ENCODE measurements around the gene CPXM1. TPM values are rescaled to one million over a fixed set of nuclear protein-coding genes. Genes with fewer than 3 reads are reported as not detected.
"Not testable (repeated sequence)": the region's sequence is repeated elsewhere in the genome, so short reads cannot be mapped to it uniquely, and the experiment has no call there.

The CPXM1 gene
- total and polyA plus RNA-seq, 2 donors from 2014 or later = 5.2 to 7.1 TPM

GRCh38 chr20:2835331-2835796 lies 34.9 kb upstream of the CPXM1 start:
- Histone ChIP-seq H3K27ac (ENCODE audit: low read depth in 2 of 2, low read length in 2 of 2) (no peak overlapping the region), H3K4me1 (ENCODE audit: control insufficient read depth in 2 of 3, insufficient read depth in 2 of 3, low read depth in 1 of 3, low read length in 3 of 3) (peaks cover 0 to 6% (median 0%) of the 10 kb centered on the region in 3 donors), H3K9ac (ENCODE audit: low read length in 3 of 3) (no peak overlapping the region), H3K27me3 (ENCODE audit: control insufficient read depth, insufficient read depth, low read length) (no peaks in the 10 kb centered on the region), H3K36me3 (ENCODE audit: control insufficient read depth in 2 of 3, insufficient read depth in 3 of 3, low read length in 3 of 3) (no peaks in the 10 kb centered on the region), H3K9me3 (ENCODE audit: control insufficient read depth in 2 of 3, insufficient read depth in 1 of 3, low read length in 3 of 3) (no peaks in the 10 kb centered on the region), H3K4me3 (ENCODE audit: low read length in 3 of 3) (no peak overlapping the region)
- TF ChIP-seq CTCF (IDR thresholded peaks at IDR 0.05; ENCODE audit: borderline replicate concordance, extremely low read depth, insufficient read depth) = no peak
- intact Hi-C loops (cut with DNase I) = no loop called here
- DNase-seq (no peak), FAIRE-seq (no peak)

DNA sequence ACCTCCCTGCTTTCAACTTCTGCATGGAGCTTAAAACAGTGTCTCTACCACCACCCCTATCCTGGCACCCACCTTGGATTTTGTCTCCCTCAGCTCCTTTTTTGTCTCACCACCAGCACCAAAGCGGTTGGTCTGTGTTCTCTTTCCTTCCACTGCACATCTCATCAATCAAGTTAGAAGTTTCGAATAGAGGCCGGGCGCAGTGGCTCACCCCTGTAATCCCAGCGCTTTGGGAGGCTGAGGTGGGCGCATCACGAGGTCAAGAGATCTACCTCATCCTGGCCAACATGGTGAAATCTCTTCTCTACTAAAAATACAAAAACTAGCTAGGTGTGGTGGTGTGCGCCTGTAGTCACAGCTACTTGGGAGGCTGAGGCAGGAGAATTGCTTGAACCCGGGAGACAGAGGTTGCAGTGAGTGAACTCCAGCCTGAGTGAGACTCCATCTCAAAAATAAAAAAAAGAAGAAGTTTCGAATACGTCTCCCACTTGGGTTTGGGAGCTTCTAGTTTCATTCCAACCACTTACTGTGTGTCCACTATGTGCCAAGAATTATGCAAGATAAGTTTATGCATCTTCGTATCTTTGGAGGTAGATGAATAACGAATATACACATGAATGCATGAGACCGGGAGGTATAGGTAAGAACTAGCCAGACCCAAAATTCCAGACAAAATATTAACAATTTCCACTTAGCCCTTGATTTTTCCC lies 34.1 kb upstream of the CPXM1 start:
- TF ChIP-seq CTCF (IDR thresholded peaks at IDR 0.05; ENCODE audit: borderline replicate concordance, extremely low read depth, insufficient read depth) = no peak
- H3K36me3 ChIP-seq (ENCODE audit: control insufficient read depth in 2 of 3, insufficient read depth in 3 of 3, low read length in 3 of 3) = no peaks in the 10 kb centered on the region
- H3K27ac ChIP-seq (ENCODE audit: low read depth in 2 of 2, low read length in 2 of 2) = no peak overlapping the region
- no peak overlapping the region for H3K9ac ChIP-seq (ENCODE audit: low read length in 3 of 3)
- H3K9me3 ChIP-seq (ENCODE audit: control insufficient read depth in 2 of 3, insufficient read depth in 1 of 3, low read length in 3 of 3) = no peaks in the 10 kb centered on the region
- no peaks in the 10 kb centered on the region for H3K27me3 ChIP-seq (ENCODE audit: control insufficient read depth, insufficient read depth, low read length)
- DNase-seq = no peak
- peaks cover 0 to 2% (median 0%) of the 10 kb centered on the region in 3 donors for H3K4me1 ChIP-seq (ENCODE audit: control insufficient read depth in 2 of 3, insufficient read depth in 2 of 3, low read depth in 1 of 3, low read length in 3 of 3)
- intact Hi-C loops (cut with DNase I) = no loop called here
- H3K4me3 ChIP-seq (ENCODE audit: low read length in 3 of 3) = no peak overlapping the region
- no peak for FAIRE-seq

GRCh38 chr20:2833761-2834160 lies 33.3 kb upstream of the CPXM1 start:
- no peak overlapping the region for H3K9ac ChIP-seq (ENCODE audit: low read length in 3 of 3)
- TF ChIP-seq CTCF (IDR thresholded peaks at IDR 0.05; ENCODE audit: borderline replicate concordance, extremely low read depth, insufficient read depth) = no peak
- no peak for FAIRE-seq
- no peak overlapping the region for H3K27ac ChIP-seq (ENCODE audit: low read depth in 2 of 2, low read length in 2 of 2)
- intact Hi-C loops (cut with DNase I) = no loop called here
- no peaks in the 10 kb centered on the region for H3K4me1 ChIP-seq (ENCODE audit: control insufficient read depth in 2 of 3, insufficient read depth in 2 of 3, low read depth in 1 of 3, low read length in 3 of 3)
- no peaks in the 10 kb centered on the region for H3K27me3 ChIP-seq (ENCODE audit: control insufficient read depth, insufficient read depth, low read length)
- no peaks in the 10 kb centered on the region for H3K9me3 ChIP-seq (ENCODE audit: control insufficient read depth in 2 of 3, insufficient read depth in 1 of 3, low read length in 3 of 3)
- H3K36me3 ChIP-seq (ENCODE audit: control insufficient read depth in 2 of 3, insufficient read depth in 3 of 3, low read length in 3 of 3) = no peaks in the 10 kb centered on the region
- H3K4me3 ChIP-seq (ENCODE audit: low read length in 3 of 3) = no peak overlapping the region
- no peak for DNase-seq

GRCh38 chr20:2831206-2831605 lies 30.8 kb upstream of the CPXM1 start:
- FAIRE-seq; H3K27ac ChIP-seq (ENCODE audit: low read depth in 2 of 2, low read length in 2 of 2); H3K27me3 ChIP-seq (ENCODE audit: control insufficient read depth, insufficient read depth, low read length); H3K4me3 ChIP-seq (ENCODE audit: low read length in 3 of 3); H3K9ac ChIP-seq (ENCODE audit: low read length in 3 of 3); H3K9me3 ChIP-seq (ENCODE audit: control insufficient read depth in 2 of 3, insufficient read depth in 1 of 3, low read length in 3 of 3); H3K36me3 ChIP-seq (ENCODE audit: control insufficient read depth in 2 of 3, insufficient read depth in 3 of 3, low read length in 3 of 3); H3K4me1 ChIP-seq (ENCODE audit: control insufficient read depth in 2 of 3, insufficient read depth in 2 of 3, low read depth in 1 of 3, low read length in 3 of 3); intact Hi-C loops (cut with DNase I): not testable (repeated sequence)
- peak in 2 of 5 donors; percentile 26 to 42 for DNase-seq

Data from kidney (tissue), 14 donors.